GM12874 (cell line): ENCODE measurements around the gene ADCY2.

Source experiments
- CTCF ChIP-seq: IDR thresholded peaks from 2 replicates; pipeline ENCODE4 v1.5.1; 2011; ENCODE audit warnings: low read depth, mild to moderate bottlenecking, control low read depth, low read length, moderate library complexity; ENCODE audit not compliant: insufficient read depth

ADCY2 gene

GRCh38 chr5:7781899-7782298 lies 386.0 kb downstream of the ADCY2 start:
- TF ChIP-seq CTCF: no peak

- TF ChIP-seq CTCF: no peak
These were observed 388.9 kb downstream of the ADCY2 start for GRCh38 chr5:7784683-7785380.

GRCh38 chr5:7787770-7788169 lies 391.8 kb downstream of the ADCY2 start:
- TF ChIP-seq CTCF: no peak

- no peak for TF ChIP-seq CTCF
These were observed 393.6 kb downstream of the ADCY2 start for GRCh38 chr5:7789567-7789966.

- no peak for TF ChIP-seq CTCF
These were observed 398.0 kb downstream of the ADCY2 start for GRCh38 chr5:7793895-7794294.

- TF ChIP-seq CTCF: no peak
These were observed 398.4 kb downstream of the ADCY2 start for GRCh38 chr5:7794311-7794710.

- TF ChIP-seq CTCF: no peak
These were observed 398.9 kb downstream of the ADCY2 start for GRCh38 chr5:7794823-7795222.
